Activated naive CD4-positive, alpha-beta T cell (primary cell): ENCODE results near the gene DNAAF8.
A peak's percentile ranks its signal among the peaks of the same experiment; 100 is the strongest.

Source experiments
- DNase-seq, 4 experiments: peaks; one replicate each; lab custom pipeline; 2025; lab: John Stamatoyannopoulos, UW

DNAAF8 gene

GRCh38 chr16:4752351-4753100 is 18.2 kb downstream of the DNAAF8 start:
- no peak for DNase-seq

DNA sequence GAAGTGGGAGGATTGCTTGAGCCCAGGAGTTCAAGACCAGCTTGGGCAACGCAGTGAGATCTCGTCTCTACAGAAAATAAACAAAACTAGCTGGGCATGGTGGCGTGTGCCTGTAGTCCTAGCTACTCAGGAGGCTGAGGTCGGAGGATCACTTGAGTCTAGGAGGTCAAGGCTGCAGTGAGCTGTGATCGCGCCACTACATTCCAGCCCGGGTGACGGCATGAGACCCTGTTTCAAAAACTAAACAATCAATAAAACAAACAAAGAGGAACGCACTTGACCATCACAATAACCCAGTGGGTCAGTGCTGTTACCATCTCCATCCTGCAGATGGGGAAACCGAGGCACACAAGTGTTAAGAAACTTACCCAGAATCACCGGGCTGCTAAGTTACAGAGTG is 18.9 kb downstream of the DNAAF8 start:
- DNase-seq, result no peak

GRCh38 chr16:4754865-4755264 is 20.5 kb downstream of the DNAAF8 start:
- DNase-seq, result no peak

DNA sequence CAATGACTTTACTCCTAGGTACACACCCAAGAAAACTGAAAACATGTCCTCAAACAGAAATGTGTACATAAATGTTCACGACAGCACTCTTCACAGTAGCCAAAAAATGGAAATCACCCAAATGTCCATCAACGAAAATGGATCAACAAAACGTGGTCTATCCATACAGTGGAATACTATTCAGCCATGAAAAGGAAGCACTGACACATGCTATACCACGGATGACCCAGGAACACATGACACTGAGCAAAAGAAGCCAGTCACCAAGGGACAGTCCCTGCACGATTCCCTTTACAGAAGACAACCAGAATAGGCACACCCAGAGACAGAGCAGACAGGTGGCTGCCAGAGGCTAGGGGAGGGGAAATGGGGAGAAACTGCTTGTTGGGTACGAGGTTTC is 21.4 kb downstream of the DNAAF8 start:
- no peak for DNase-seq

GRCh38 chr16:4760221-4760910 is 26.0 kb downstream of the DNAAF8 start:
- no peak for DNase-seq

DNA sequence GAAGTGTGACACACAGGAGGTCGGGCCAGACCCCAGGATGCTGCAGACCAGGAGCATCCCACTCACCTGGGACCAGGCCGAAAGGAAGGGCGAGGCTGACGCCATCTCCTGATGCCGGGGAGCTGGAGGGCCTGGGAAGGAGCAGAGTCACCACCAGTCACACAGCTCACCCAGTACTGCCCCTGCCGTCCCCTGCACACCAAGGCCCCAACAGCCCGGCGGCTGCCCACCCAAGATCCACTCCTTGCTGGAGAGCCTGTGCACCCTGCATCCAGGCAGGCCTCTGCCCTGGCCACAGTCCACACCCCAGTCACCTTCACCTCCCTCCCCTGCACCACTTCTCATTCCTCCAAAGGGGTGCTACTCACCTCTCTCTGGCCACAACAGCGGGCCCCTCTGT is 27.9 kb downstream of the DNAAF8 start:
- no peak for DNase-seq

DNA sequence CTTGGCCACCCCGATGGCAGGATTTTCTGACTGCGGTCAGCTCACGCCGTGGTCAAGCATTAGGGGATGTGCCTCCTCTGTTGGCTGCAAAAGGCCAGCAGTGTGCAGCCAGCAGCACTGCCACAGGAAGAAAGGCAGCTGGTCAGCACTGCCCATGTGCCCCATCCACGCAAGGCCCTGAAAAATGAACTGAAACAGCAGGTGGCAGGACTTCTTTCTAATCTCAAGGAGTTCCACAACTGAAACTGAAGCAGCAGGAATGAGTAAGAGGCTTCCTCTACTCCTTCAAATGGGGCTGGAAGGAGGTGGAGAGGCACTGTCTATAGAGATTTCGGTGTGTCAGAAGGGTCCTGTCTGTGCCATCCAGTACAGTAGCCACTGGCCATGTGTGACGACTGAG is 29.5 kb downstream of the DNAAF8 start:
- no peak for DNase-seq

DNA sequence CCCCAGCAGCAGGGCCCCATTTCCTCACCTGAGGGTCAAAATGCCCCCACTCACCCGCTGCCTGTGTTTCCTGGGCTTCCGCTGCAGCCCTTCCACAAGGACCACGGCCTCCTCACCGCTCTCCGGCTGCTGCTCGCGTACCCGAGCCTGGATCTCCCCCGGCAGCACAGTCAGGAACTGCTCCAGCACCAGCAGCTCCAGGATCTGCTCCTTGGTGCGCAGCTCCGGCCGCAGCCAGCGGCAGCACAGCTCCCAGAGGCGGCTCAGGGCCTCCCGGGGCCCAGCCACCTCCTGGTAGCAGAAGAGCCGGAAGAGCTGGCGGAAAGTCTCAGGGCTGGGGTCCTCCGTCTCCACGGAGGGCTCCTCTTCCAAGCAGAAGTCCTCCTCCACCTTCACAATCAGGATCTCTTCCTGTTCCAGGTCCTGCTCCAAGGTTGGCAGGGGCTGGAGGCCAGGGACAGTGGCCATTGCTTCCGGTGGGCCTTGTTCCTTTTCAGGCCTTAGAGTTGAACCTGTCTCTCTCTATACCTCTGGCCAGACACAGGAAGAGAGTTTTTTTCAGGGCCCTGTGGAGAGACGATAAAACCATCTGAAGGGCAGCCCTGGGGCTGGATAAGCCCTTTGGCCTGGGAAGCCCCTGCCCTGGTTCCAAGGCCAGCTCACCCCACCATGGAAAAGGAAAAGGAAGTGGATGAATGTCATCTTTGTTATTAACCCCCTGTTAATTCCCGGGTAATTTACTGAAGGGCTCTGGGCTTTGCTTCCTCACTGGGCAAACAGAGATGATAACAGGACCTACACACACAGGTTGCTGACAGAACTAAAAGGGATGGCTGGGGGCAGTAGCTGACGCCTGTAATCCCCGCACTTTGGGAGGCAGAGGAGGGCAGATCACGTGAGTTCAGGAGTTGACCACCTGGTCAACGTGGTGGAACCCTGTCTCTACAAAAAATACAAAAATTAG is 31.5 kb downstream of the DNAAF8 start:
- DNase-seq, result no peak

DNA sequence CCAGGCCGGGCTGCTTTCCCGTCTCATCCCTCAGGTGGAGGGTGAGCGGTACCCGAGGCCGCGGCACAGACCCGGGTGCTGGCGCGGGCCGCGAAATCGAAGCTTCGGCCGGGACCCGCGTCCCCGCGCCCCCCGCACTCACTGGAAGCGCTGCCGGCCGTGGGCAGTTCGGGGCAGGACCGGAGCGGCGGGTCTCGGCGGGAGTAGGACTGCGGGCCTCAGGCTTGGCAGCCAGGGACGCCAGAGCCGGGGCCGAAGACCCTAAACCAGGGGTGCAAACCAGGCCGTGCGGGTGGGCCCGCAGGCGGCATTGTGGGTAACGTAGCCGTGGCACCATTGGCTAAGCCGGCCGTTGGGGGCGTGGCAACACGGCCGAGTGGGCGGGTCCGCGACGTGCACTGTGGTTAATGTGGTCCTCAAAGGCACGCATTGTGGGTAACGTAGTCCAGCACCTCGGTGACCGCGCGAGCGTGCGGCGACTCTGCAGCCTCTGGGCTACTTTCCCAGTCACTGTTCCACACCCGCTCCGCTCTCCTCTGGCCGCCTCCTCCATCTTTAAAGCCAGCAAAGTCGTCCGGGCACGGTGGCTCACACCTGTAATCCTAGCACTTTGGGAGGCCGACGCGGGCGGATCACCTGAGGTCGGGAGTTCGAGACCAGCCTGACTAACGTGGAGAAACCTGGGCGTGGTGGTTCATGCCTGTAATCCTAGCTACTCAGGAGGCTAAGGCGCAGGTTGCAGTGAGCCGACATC is 32.7 kb downstream of the DNAAF8 start, which contains the start of gene ZNF500:
TSS of gene ZNF500 (minus strand) at position 288 of the 754 bp plus-strand sequence. CDS start 1,184 bp downstream, outside the sequence.
- DNase-seq, result peak; percentile 91 to 97 (median 93)

DNA sequence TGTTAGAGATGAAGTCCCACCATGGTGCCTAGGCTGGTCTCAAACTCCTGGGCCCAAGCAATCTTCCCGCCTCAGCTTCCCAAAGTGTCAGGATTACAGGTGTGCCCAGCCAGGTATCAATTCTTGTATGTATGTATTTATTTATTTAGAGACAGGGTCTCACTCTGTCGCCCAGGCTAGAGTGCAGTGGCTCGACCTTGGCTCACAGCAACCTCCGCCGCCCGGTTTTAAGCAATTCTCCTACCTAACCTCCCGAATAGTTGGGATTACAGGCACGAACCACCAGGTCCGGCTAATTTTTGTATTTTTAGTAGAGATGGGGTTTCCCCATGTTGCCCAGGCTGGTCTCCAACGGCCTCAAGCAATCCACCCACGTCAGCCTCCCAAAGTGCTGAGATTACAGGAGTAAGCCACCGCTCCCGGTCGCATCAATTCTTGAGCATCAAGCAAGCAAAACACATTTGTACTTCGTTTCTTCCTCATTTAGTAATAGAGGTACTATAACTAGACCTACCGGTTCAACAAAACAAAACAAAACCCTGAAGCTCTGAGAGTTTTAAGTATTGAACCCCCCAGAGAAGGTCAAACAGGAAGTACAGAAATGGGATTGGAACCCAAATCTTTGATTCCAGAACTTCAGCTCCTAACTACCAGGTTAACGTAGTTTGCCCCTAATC is 33.7 kb downstream of the DNAAF8 start:
- no peak for DNase-seq

DNA sequence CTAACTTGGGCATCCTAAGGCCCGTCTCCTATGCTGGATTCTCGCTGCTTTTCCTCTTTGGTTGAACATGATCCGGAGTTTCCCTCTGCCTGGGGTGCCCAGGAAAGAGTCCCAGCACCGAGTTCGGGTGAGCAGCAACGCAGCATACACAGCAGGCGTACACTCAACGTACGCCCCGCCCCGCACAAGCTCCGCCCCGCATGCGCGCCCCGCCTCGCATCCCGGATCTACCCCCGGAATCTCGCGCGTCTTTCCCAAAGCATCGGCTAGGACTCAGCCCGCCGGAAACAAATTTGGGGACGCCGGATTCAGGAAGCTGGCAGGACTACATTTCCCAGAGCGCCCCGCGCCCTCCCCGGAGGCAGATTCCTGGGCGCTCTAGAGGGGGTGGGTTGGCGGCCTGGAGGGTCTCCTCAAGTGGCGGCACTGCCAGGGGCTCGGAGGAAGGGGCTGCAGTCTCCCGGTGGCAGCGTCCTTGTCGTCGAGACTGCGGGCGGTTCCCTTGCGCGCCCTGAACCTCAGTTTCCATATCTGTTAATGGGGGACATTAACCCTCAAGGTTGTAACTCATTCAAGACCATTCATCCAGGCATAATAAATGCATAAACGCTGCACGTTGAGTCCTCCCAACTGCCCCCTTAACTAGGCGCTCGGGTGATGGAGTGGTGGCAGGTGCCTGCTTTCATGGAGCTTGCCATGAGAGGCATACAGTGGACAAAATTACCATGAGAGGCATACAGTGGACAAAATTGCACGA is 34.4 kb downstream of the DNAAF8 start:
- DNase-seq, result peak; percentile 61 to 74 (median 68)

- no peak for DNase-seq
Measured at GRCh38 chr16:4769306-4769638, 34.9 kb downstream of the DNAAF8 start.

GRCh38 chr16:4771646-4772045 is 37.3 kb downstream of the DNAAF8 start:
- DNase-seq, result no peak

- DNase-seq, result no peak
Measured at GRCh38 chr16:4772351-4772750, 38.0 kb downstream of the DNAAF8 start.

DNA sequence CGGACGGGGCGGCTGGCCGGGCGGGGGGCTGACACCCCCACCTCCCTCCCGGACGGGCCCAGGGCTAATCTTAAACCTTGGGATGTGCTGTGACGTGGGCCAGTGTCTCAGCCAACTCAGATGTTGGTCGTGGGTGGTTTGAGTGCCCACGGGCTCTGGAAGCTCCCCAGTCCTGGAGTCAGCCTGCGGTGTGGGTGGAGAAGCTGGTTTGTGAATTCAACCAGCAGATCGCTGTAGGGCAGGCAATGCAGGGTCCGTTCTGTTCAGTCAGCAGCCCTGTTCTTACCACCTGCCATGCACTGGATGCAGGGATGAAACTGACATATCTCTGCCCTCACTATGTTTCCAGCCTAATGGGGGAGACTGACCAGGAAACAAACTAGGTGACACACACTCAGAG is 40.7 kb downstream of the DNAAF8 start:
- no peak for DNase-seq

DNA sequence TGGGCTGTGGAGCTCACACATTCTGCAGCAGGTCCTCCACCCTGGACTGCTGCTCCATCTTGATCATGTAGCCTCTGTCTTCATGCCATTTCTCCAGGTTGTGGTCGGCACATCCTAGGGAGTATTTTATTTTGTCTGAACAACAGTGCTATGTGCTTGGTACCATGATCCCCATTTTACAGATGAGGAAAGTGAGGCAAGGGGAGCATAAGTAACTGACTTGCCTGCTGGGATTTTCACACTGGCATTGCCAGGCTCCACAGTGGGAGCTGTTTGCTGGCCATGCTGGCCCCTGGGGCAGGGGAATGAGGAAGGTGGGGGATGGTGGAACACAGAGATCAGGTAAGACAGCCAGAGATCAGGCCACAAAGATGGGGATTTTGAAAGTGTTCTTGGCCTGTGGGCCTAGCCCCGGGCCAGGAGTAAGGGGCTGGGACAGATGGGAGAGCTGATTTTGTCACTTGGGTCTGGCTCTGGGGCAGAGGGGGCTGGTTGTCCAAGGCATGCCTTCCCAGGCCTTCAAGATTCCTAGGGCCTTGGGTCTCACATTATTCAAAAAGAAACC is 41.9 kb downstream of the DNAAF8 start:
- DNase-seq, result no peak

GRCh38 chr16:4777339-4778049 is 43.2 kb downstream of the DNAAF8 start:
- DNase-seq, result no peak

DNA sequence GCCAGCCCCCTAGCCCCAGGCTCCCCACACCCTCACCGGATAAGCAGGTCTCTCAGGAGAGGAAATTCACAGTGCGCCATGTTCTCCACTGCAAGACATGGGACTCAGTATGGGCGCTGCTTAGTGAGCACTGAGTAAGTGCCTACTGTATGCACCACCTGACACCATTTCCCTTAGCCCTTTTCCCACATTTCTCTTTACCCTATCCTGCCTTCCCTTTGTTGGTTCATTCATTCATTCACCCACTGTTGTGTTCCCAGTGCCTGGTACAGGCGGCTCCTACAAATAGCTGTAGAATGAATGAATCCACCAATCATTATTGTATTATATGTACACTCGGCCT is 43.7 kb downstream of the DNAAF8 start:
- DNase-seq, result no peak

- DNase-seq, result no peak
Measured at GRCh38 chr16:4780235-4780634, 45.9 kb downstream of the DNAAF8 start.
